ENCODE measurements around the gene LRP1B. TPM values are rescaled to one million over a fixed set of nuclear protein-coding genes. Genes with fewer than 3 reads are reported as not detected.

Gene LRP1B
- total and polyA plus RNA-seq, 2 donors (not counting 1 experiment from before 2014, with no cell fraction given): not detected

- no peak overlapping the region for H3K4me3 Mint-ChIP-seq
- H3K79me2 ChIP-seq (ENCODE audit: control insufficient read depth, insufficient read depth, low read length): no peaks in the 10 kb centered on the region
- H3K27ac Mint-ChIP-seq: no peak overlapping the region
- 83% methylated on average over 1 of the region's 1 CpG for whole genome bisulfite sequencing (ENCODE audit: insufficient coverage)
- H2AFZ ChIP-seq (ENCODE audit: insufficient read depth, low read depth, low read length, poor library complexity, severe bottlenecking): no peak overlapping the region
- no peak overlapping the region for H3K27ac ChIP-seq (ENCODE audit: low read length in 2 of 2)
- H3K27me3 Mint-ChIP-seq: no peaks in the 10 kb centered on the region
- POLR2A ChIA-PET: no interaction called here
- DNase-seq (no peak), ATAC-seq (ENCODE audit: low read depth) (no peak)
- H3K4me3 ChIP-seq (ENCODE audit: control extremely low read depth in 1 of 5, extremely low read depth in 1 of 5, insufficient read depth in 1 of 5, low read depth in 2 of 5, low read length in 4 of 5): no peak overlapping the region
- H3K36me3 ChIP-seq (replicated peaks in 1 of 2; ENCODE audit: control extremely low read depth in 1 of 2, control insufficient read depth in 1 of 2, extremely low read depth in 1 of 2, insufficient read depth in 2 of 2, low read length in 1 of 2): no peaks in the 10 kb centered on the region
- H3K9ac ChIP-seq (ENCODE audit: low read length): no peak overlapping the region
- CTCF ChIA-PET: no interaction called here
- H3K4me1 Mint-ChIP-seq: peaks cover 2% of the 10 kb centered on the region
- no peaks in the 10 kb centered on the region for H4K20me1 ChIP-seq (ENCODE audit: control insufficient read depth, insufficient read depth, low read length, poor library complexity, severe bottlenecking)
- H3K9me3 Mint-ChIP-seq (ENCODE audit: insufficient read depth): no peaks in the 10 kb centered on the region
- H3K4me2 ChIP-seq (replicated peaks; ENCODE audit: low read depth, low read length, poor library complexity, severe bottlenecking): no peak overlapping the region
- H3K27me3 ChIP-seq (replicated peaks in 1 of 4; ENCODE audit: control extremely low read depth in 1 of 4, control insufficient read depth in 3 of 4, insufficient read depth in 4 of 4, low read length in 3 of 4): no peaks in the 10 kb centered on the region
- no peaks in the 10 kb centered on the region for H3K9me3 ChIP-seq (ENCODE audit: control extremely low read depth in 1 of 3, control insufficient read depth in 2 of 3, insufficient read depth in 1 of 3, low read length in 2 of 3)
- TF ChIP-seq, protein P1, sequence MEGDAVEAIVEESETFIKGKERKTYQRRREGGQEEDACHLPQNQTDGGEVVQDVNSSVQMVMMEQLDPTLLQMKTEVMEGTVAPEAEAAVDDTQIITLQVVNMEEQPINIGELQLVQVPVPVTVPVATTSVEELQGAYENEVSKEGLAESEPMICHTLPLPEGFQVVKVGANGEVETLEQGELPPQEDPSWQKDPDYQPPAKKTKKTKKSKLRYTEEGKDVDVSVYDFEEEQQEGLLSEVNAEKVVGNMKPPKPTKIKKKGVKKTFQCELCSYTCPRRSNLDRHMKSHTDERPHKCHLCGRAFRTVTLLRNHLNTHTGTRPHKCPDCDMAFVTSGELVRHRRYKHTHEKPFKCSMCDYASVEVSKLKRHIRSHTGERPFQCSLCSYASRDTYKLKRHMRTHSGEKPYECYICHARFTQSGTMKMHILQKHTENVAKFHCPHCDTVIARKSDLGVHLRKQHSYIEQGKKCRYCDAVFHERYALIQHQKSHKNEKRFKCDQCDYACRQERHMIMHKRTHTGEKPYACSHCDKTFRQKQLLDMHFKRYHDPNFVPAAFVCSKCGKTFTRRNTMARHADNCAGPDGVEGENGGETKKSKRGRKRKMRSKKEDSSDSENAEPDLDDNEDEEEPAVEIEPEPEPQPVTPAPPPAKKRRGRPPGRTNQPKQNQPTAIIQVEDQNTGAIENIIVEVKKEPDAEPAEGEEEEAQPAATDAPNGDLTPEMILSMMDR (IDR thresholded peaks at IDR 0.05): no peak
- TF ChIP-seq EZH2 (IDR thresholded peaks at IDR 0.05; ENCODE audit: borderline replicate concordance, insufficient read depth, low read depth, low read length, poor library complexity, severe bottlenecking): no peak
- H3K4me1 ChIP-seq (ENCODE audit: control insufficient read depth in 2 of 2, insufficient read depth in 2 of 2, low read length in 2 of 2): no peaks in the 10 kb centered on the region
- intact Hi-C loops (cut with micrococcal nuclease): no loop called here
These were observed 608.1 kb downstream of the LRP1B start for GRCh38 chr2:141522702-141523101.

- Histone ChIP-seq H3K9ac (ENCODE audit: low read length) (no peak overlapping the region), H2AFZ (ENCODE audit: insufficient read depth, low read depth, low read length, poor library complexity, severe bottlenecking) (no peak overlapping the region), H3K36me3 (replicated peaks in 1 of 2; ENCODE audit: control extremely low read depth in 1 of 2, control insufficient read depth in 1 of 2, extremely low read depth in 1 of 2, insufficient read depth in 2 of 2, low read length in 1 of 2) (no peaks in the 10 kb centered on the region), H3K4me3 (ENCODE audit: control extremely low read depth in 1 of 5, extremely low read depth in 1 of 5, insufficient read depth in 1 of 5, low read depth in 2 of 5, low read length in 4 of 5) (no peak overlapping the region), H3K4me1 (ENCODE audit: control insufficient read depth in 2 of 2, insufficient read depth in 2 of 2, low read length in 2 of 2) (no peaks in the 10 kb centered on the region), H4K20me1 (ENCODE audit: control insufficient read depth, insufficient read depth, low read length, poor library complexity, severe bottlenecking) (no peaks in the 10 kb centered on the region), H3K27ac (ENCODE audit: low read length in 2 of 2) (no peak overlapping the region), H3K4me2 (replicated peaks; ENCODE audit: low read depth, low read length, poor library complexity, severe bottlenecking) (no peak overlapping the region), H3K79me2 (ENCODE audit: control insufficient read depth, insufficient read depth, low read length) (no peaks in the 10 kb centered on the region), H3K9me3 (ENCODE audit: control extremely low read depth in 1 of 3, control insufficient read depth in 2 of 3, insufficient read depth in 1 of 3, low read length in 2 of 3) (no peaks in the 10 kb centered on the region), H3K27me3 (replicated peaks in 1 of 4; ENCODE audit: control extremely low read depth in 1 of 4, control insufficient read depth in 3 of 4, insufficient read depth in 4 of 4, low read length in 3 of 4) (no peaks in the 10 kb centered on the region)
- Mint-ChIP-seq H3K4me1 (peaks cover 2% of the 10 kb centered on the region), H3K9me3 (ENCODE audit: insufficient read depth) (no peaks in the 10 kb centered on the region), H3K27me3 (no peaks in the 10 kb centered on the region), H3K27ac (no peak overlapping the region), H3K4me3 (no peak overlapping the region)
- DNase-seq: no peak
- no peak for ATAC-seq (ENCODE audit: low read depth)
- TF ChIP-seq, protein P1 (IDR thresholded peaks at IDR 0.05): no peak
- TF ChIP-seq EZH2 (IDR thresholded peaks at IDR 0.05; ENCODE audit: borderline replicate concordance, insufficient read depth, low read depth, low read length, poor library complexity, severe bottlenecking): no peak
- ChIA-PET CTCF (no interaction called here), POLR2A (no interaction called here)
- intact Hi-C loops (cut with micrococcal nuclease): no loop called here
- 80% methylated on average over 1 of the region's 3 CpGs for WGBS (ENCODE audit: insufficient coverage)
These were observed 608.8 kb downstream of the LRP1B start for GRCh38 chr2:141522048-141522447.
